Measurements from ENCODE around the gene ANXA9. TPM values are rescaled to one million over a fixed set of nuclear protein-coding genes. Genes with fewer than 3 reads are reported as not detected.

The ANXA9 gene
- total RNA-seq (2022; extraction: Qiagen RNA extraction), result 0.63 to 1.1 TPM (median 0.85 TPM) in 5 replicates

GRCh38 chr1:150981805-150982712, at the start of gene ANXA9:
Gene ANXA9, plus strand, starts transcription at chr1:150982292. Its CDS starts 814 bp downstream, at chr1:150983106.

GRCh38 chr1:150974580-150975478, 7.3 kb upstream of the ANXA9 start, which contains the start of gene CERS2:
Gene CERS2, minus strand, starts transcription at chr1:150974835. Its CDS starts 5,745 bp downstream, at chr1:150969090.

GRCh38 chr1:151006327-151007052, 24.4 kb downstream of the ANXA9 start, which contains the start of gene MINDY1:
Gene MINDY1, minus strand, starts transcription at chr1:151006902. Its CDS starts 4,285 bp downstream, at chr1:151002617.

GRCh38 chr1:151008244-151009205, 26.4 kb downstream of the ANXA9 start, which contains the start of gene PRUNE1:
Gene PRUNE1, plus strand, starts transcription at chr1:151008449. Its CDS starts 184 bp downstream, at chr1:151008633.

GRCh38 chr1:151036356-151036755, 54.3 kb downstream of the ANXA9 start, which contains the start of gene BNIPL:
Gene BNIPL, plus strand, starts transcription at chr1:151036586. Its CDS starts 140 bp downstream, at chr1:151036726.

Other genes with a start within 250 kb of the ANXA9 start
- 14.8 to 18.4 TPM (median 17.4 TPM) in 5 replicates for gene CTSS, start 216.5 kb upstream of the ANXA9 start, total RNA-seq (2022; extraction: Qiagen RNA extraction)
- gene CTSK, start 174.0 kb upstream of the ANXA9 start, total RNA-seq (2022; extraction: Qiagen RNA extraction), result 1.1 to 2.5 TPM (median 1.4 TPM) in 5 replicates
- 8.8 to 13.5 TPM (median 12.6 TPM) in 5 replicates for gene ARNT, start 105.7 kb upstream of the ANXA9 start, total RNA-seq (2022; extraction: Qiagen RNA extraction)
- not detected in 5 replicates for gene CTXND2, start 95.2 kb upstream of the ANXA9 start, total RNA-seq (2022; extraction: Qiagen RNA extraction)
- gene SETDB1, start 55.9 kb upstream of the ANXA9 start, total RNA-seq (2022; extraction: Qiagen RNA extraction), result 20.7 to 27.7 TPM (median 23.5 TPM) in 5 replicates
- gene CERS2, start 7.5 kb upstream of the ANXA9 start, total RNA-seq (2022; extraction: Qiagen RNA extraction), result 249 to 260 TPM (median 254 TPM) in 5 replicates
- gene MINDY1, start 24.6 kb downstream of the ANXA9 start, total RNA-seq (2022; extraction: Qiagen RNA extraction), result 2.9 to 3.6 TPM (median 3.3 TPM) in 5 replicates
- gene PRUNE1, start 26.2 kb downstream of the ANXA9 start, total RNA-seq (2022; extraction: Qiagen RNA extraction), result 11.9 to 16.0 TPM (median 14.8 TPM) in 5 replicates
- 0.07 to 0.12 TPM (median 0.07 TPM) in 5 replicates for gene BNIPL, start 54.3 kb downstream of the ANXA9 start, total RNA-seq (2022; extraction: Qiagen RNA extraction)
- gene C1orf56, start 65.5 kb downstream of the ANXA9 start, total RNA-seq (2022; extraction: Qiagen RNA extraction), result 5.8 to 8.9 TPM (median 7.1 TPM) in 5 replicates
- gene CDC42SE1, start 77.3 kb downstream of the ANXA9 start, total RNA-seq (2022; extraction: Qiagen RNA extraction), result 71.6 to 85.1 TPM (median 74.0 TPM) in 5 replicates
- 14.5 to 18.8 TPM (median 17.8 TPM) in 5 replicates for gene MLLT11, start 78.1 kb downstream of the ANXA9 start, total RNA-seq (2022; extraction: Qiagen RNA extraction)
- 2.7 to 3.9 TPM (median 3.5 TPM) in 5 replicates for gene GABPB2, start 88.5 kb downstream of the ANXA9 start, total RNA-seq (2022; extraction: Qiagen RNA extraction)
- gene SEMA6C, start 164.3 kb downstream of the ANXA9 start, total RNA-seq (2022; extraction: Qiagen RNA extraction), result 1.3 to 2.5 TPM (median 1.9 TPM) in 5 replicates
- not detected in 5 replicates for gene TNFAIP8L2, start 174.4 kb downstream of the ANXA9 start, total RNA-seq (2022; extraction: Qiagen RNA extraction)
- 5.3 to 7.5 TPM (median 6.6 TPM) in 5 replicates for gene LYSMD1, start 183.6 kb downstream of the ANXA9 start, total RNA-seq (2022; extraction: Qiagen RNA extraction)
- gene SCNM1, start 183.9 kb downstream of the ANXA9 start, total RNA-seq (2022; extraction: Qiagen RNA extraction), result 44.0 to 49.0 TPM (median 44.9 TPM) in 5 replicates
- gene TMOD4, start 193.7 kb downstream of the ANXA9 start, total RNA-seq (2022; extraction: Qiagen RNA extraction), result 0.30 to 0.46 TPM (median 0.35 TPM) in 4 of 5 replicates, not detected in the other
- 39.9 to 66.6 TPM (median 45.1 TPM) in 5 replicates for gene VPS72, start 207.9 kb downstream of the ANXA9 start, total RNA-seq (2022; extraction: Qiagen RNA extraction)
- 42.3 to 54.3 TPM (median 44.7 TPM) in 5 replicates for gene PIP5K1A, start 216.3 kb downstream of the ANXA9 start, total RNA-seq (2022; extraction: Qiagen RNA extraction)

Measured in A549 treated with CORT108297 at 1 μM for 4 hours (cell line).